Left ventricle myocardium inferior (tissue), 1 donor: ENCODE measurements around the gene NUCB1. TPM values are rescaled to one million over a fixed set of nuclear protein-coding genes. Genes with fewer than 3 reads are reported as not detected.
A peak's percentile ranks its signal among the peaks of the same experiment; 100 is the strongest.

Source experiments
- DNase-seq: peaks from one replicate; pipeline ENCODE4 v3.0.0-alpha.2; 2020
- H3K27ac ChIP-seq: fragments of 200-600 bp; replicated peaks from 2 replicates; pipeline ENCODE4 v1.8.0; 2021
- H3K27me3 ChIP-seq: fragments of 200-600 bp; 2 replicates; pipeline ENCODE4 v1.8.0; 2021; ENCODE audit warnings: low read depth
- H3K36me3 ChIP-seq: fragments of 200-600 bp; 2 replicates; pipeline ENCODE4 v1.8.0; 2021
- H3K4me1 ChIP-seq: fragments of 200-600 bp; 2 replicates; pipeline ENCODE4 v1.8.0; 2021
- H3K4me3 ChIP-seq: fragments of 200-600 bp; 2 replicates; pipeline ENCODE4 v1.8.0; 2021; ENCODE audit warnings: mild to moderate bottlenecking, moderate library complexity
- H3K9me3 ChIP-seq: fragments of 200-600 bp; replicated peaks from 2 replicates; pipeline ENCODE4 v1.8.0; 2021
- intact Hi-C: fragments of 100-400 bp; cut with micrococcal nuclease; formaldehyde crosslinking; loops from one replicate; pipeline ENCODE4 v1.11.0; 2022
- total RNA-seq: library from RNA; stranded (reverse); fragmentation: NEBNext Ultra II Directional; extraction: Animal tissue kit (Norgen Biotek cat#: 25700); gene quantifications from one replicate; pipeline ENCODE4 v1.2.1, GENCODE V29; 2021
- TF ChIP-seq, protein P1 (sequence below): fragments of 200-600 bp; IDR thresholded peaks from 2 replicates; pipeline ENCODE4 v1.8.0; 2021; ENCODE audit warnings: antibody characterized with exemption, mild to moderate bottlenecking, borderline replicate concordance
- donor health status: DM: no; HTN: yes; CAD: no; lungs with severe emphysema.

NUCB1 gene
- total RNA-seq, 1 donor from 2014 or later = 221 TPM

DNA sequence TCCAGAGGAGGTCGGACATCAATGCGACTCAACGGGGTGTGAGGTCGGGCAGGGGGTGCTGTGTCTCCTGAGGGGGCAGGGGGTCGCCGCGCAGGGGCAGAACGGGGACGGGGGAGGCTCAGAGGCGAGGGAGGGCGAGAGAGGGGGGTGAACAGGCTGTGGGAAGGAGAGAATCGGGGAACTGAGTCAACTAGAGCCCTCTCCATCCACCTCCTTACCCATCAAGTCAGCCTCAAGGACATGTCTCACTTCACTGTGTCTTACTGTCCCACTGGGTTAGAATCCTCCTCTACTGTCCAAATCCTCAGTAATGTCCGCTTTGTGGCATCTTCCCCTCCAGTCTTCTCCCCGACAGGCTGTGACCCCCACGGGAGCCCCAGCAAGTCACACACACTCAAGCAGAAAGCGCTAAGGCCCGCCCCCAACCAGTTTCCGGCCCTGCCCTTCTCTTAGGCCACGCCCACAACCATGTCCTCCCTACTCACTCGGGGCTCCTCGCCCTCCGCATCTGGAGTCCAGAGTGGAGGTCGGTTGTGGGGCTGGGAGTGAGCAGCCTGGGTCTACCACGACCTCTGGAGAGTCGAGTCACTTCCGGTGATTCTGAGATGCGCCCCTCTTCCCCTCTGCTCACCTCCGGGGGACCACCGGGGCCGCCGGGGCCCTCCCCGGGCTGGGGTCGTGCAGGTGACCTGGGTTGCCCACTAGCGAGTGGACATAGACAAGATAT is 41.0 kb upstream of the NUCB1 start:
- no peak overlapping the region for H3K27ac ChIP-seq
- H3K9me3 ChIP-seq = no peaks in the 10 kb centered on the region
- H3K27me3 ChIP-seq = no peaks in the 10 kb centered on the region
- H3K4me3 ChIP-seq = peak overlapping the region; percentile 32
- H3K4me1 ChIP-seq = peaks cover 5% of the 10 kb centered on the region
- TF ChIP-seq, protein P1, sequence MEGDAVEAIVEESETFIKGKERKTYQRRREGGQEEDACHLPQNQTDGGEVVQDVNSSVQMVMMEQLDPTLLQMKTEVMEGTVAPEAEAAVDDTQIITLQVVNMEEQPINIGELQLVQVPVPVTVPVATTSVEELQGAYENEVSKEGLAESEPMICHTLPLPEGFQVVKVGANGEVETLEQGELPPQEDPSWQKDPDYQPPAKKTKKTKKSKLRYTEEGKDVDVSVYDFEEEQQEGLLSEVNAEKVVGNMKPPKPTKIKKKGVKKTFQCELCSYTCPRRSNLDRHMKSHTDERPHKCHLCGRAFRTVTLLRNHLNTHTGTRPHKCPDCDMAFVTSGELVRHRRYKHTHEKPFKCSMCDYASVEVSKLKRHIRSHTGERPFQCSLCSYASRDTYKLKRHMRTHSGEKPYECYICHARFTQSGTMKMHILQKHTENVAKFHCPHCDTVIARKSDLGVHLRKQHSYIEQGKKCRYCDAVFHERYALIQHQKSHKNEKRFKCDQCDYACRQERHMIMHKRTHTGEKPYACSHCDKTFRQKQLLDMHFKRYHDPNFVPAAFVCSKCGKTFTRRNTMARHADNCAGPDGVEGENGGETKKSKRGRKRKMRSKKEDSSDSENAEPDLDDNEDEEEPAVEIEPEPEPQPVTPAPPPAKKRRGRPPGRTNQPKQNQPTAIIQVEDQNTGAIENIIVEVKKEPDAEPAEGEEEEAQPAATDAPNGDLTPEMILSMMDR = no peak
- DNase-seq = peak; percentile 40
- intact Hi-C loops = no loop called here
- H3K36me3 ChIP-seq = no peaks in the 10 kb centered on the region

DNA sequence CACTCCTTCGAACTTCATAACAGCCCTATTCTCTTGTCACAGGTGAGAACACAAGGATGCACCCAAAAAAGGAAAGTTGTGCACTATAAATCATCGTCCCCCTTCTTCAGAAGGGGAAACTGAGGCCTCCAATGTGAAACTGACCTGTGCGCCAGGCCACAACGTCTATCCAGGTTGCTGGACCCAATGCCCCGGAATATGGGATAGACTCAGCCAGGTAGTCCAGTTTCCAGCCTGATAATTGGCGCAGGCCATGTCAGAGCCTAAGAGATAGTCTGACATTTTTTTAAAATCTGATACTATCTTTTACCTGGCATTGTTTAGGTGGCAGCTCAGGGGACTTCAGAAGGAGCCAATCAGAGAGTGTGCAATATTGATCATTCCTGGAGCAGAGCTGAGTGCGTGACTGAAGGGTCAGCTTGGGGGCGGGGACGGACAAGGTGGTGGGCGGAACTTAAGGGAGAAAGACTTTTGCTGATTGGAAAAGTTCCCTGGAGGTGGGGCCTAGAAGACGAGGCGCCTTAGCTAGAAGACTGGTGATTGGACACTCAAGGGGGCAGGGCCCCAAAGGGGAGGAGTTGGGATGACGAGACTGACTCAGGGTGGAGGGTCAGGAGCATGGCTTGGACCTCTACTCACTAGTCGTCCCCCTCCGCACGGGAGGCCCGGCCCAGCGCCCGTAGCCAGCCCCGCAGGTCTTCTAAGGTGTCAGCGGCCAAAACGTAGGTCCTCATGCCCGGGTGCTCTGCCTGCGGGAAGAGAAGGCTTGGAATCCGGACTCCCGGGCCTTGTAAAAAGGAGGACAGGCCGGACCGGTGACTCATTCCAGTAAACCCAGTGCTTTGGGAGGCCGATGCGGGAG is 40.2 kb upstream of the NUCB1 start:
- Histone ChIP-seq H3K4me3 (peak overlapping the region; percentile 32), H3K36me3 (no peaks in the 10 kb centered on the region), H3K27ac (no peak overlapping the region), H3K27me3 (no peaks in the 10 kb centered on the region), H3K9me3 (no peaks in the 10 kb centered on the region), H3K4me1 (peaks cover 5% of the 10 kb centered on the region)
- TF ChIP-seq, protein P1 = no peak
- intact Hi-C loops = no loop called here
- DNase-seq = peak; percentile 20

DNA sequence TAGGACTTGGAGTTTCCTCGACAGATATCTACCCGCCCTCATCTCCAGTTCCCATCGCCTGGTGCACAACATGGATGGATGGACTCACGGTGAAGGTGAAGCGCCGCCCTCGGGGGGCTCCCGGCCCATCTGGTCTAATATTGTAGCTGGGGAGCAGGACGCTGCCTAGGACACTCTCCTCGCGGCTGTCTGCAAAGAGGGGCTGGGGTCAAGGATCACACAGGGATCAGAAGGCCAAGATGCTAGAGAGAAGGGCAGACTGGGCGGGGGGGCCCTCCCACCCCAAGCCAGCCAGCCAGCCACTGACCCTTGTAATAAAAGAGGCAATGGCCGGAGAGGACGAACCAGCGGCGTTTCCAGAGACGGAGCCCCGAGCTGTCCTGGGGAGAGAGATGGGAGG is 38.8 kb upstream of the NUCB1 start:
- H3K9me3 ChIP-seq = no peaks in the 10 kb centered on the region
- H3K4me3 ChIP-seq = no peak overlapping the region
- TF ChIP-seq, protein P1 = no peak
- H3K27me3 ChIP-seq = no peaks in the 10 kb centered on the region
- DNase-seq = no peak
- no peaks in the 10 kb centered on the region for H3K36me3 ChIP-seq
- intact Hi-C loops = no loop called here
- H3K27ac ChIP-seq = no peak overlapping the region
- H3K4me1 ChIP-seq = peaks cover 6% of the 10 kb centered on the region

DNA sequence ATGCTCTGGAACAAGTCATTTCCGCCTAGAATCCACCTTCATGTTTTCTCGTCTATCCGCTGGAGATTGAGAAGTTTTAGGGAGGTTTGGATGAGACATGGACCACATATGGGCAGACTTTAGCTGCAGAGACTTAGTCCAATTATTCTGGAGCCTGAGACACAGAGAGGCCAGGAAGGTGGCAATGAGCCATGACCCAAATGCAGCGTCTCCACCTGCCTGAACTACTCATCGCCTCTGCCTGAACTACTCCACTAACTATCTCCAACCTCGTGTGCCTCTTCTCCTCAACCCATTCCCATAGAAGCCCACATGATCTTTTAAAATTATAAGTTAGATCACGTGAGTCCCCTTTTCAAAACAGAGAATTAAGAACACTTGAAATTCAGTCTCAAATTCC is 37.3 kb upstream of the NUCB1 start:
- H3K9me3 ChIP-seq = no peaks in the 10 kb centered on the region
- no peak overlapping the region for H3K4me3 ChIP-seq
- H3K27ac ChIP-seq = no peak overlapping the region
- intact Hi-C loops = no loop called here
- H3K4me1 ChIP-seq = peaks cover 22% of the 10 kb centered on the region
- H3K27me3 ChIP-seq = no peaks in the 10 kb centered on the region
- no peaks in the 10 kb centered on the region for H3K36me3 ChIP-seq
- DNase-seq = no peak
- TF ChIP-seq, protein P1 = no peak

GRCh38 chr19:48866692-48867091 is 33.4 kb upstream of the NUCB1 start:
- TF ChIP-seq, protein P1 = no peak
- Histone ChIP-seq H3K27ac (peak overlapping the region; percentile 85), H3K9me3 (no peaks in the 10 kb centered on the region), H3K4me3 (peak overlapping the region; percentile 58), H3K4me1 (peaks cover 31% of the 10 kb centered on the region), H3K27me3 (no peaks in the 10 kb centered on the region), H3K36me3 (no peaks in the 10 kb centered on the region)
- DNase-seq = no peak
- intact Hi-C loops = no loop called here
